Tibial nerve (tissue), 4 donors: ENCODE data around the gene SMYD3. TPM values are rescaled to one million over a fixed set of nuclear protein-coding genes. Genes with fewer than 3 reads are reported as not detected.

Experiments
- DNase-seq, 2 donors: peaks; one replicate each; pipeline ENCODE4 v3.0.0-alpha.2; 2019; ENCODE audit warnings: low spot score in 2 of 2
- H3K27ac ChIP-seq, 4 donors: fragments of 200-600 bp; sonication (generic) in 3 of 4; one replicate each; pipeline ENCODE4 v1.5.1; 2017 to 2019; ENCODE audit warnings: mild to moderate bottlenecking in 1 of 4
- H3K27me3 ChIP-seq, 2 donors: fragments of 200-600 bp; sonication (generic) in 1 of 2; one replicate each; pipeline versions ENCODE4 v1.5.1 to v1.6.0; 2017 to 2019
- H3K36me3 ChIP-seq, 3 donors: fragments of 200-600 bp; sonication (generic); one replicate each; pipeline ENCODE4 v1.5.1; 2018 to 2019
- H3K4me1 ChIP-seq, 4 donors: fragments of 200-600 bp; sonication (generic) in 3 of 4; one replicate each; pipeline ENCODE4 v1.5.1; 2017 to 2019
- H3K4me3 ChIP-seq, 4 donors: fragments of 200-600 bp; sonication (generic) in 3 of 4; one replicate each; pipeline ENCODE4 v1.5.1; 2017 to 2019; ENCODE audit warnings: mild to moderate bottlenecking in 1 of 4, moderate library complexity in 1 of 4
- H3K9me3 ChIP-seq, 4 donors: fragments of 200-600 bp; sonication (generic) in 3 of 4; one replicate each; pipeline ENCODE4 v1.5.1; 2017 to 2019
- CTCF ChIP-seq, 5 experiments: fragments of 200-600 bp in 3 of 5; fragments of 450-650 bp in 2 of 5; sonication (generic) in 3 of 5; IDR thresholded peaks; one replicate each; pipeline ENCODE4 v1.5.1; 2016 to 2019; ENCODE audit warnings: antibody characterized with exemption in 5 of 5, mild to moderate bottlenecking in 3 of 5, moderate library complexity in 2 of 5
- EP300 ChIP-seq, 2 donors: sonication (generic); formaldehyde crosslinking; IDR thresholded peaks; one replicate each; pipeline ENCODE4 v1.6.1; 2017; ENCODE audit warnings: antibody characterized with exemption in 2 of 2, mild to moderate bottlenecking in 1 of 2
- POLR2A ChIP-seq, 2 donors: fragments of 450-650 bp; IDR thresholded peaks; one replicate each; pipeline ENCODE4 v1.6.1; 2017; ENCODE audit warnings: antibody characterized with exemption in 2 of 2, mild to moderate bottlenecking in 2 of 2, moderate library complexity in 2 of 2
- WGBS, 2 donors: methylation state at CpG; one replicate each; pipeline ENCODE4 v1.1.5; 2018; 5-methylcytosine and 5-hydroxymethylcytosine counted together
- total RNA-seq, 4 donors: library from RNA; depleted of rRNA; stranded (reverse); fragments of >200 nt; gene quantifications; one replicate each; pipeline ENCODE4 v1.1.0, GENCODE V29; 2016

The SMYD3 gene
- total RNA-seq, 4 donors from 2014 or later: 22.2 to 30.3 (median 27.0) TPM

- no peak overlapping the region for H3K27ac ChIP-seq
- TF ChIP-seq POLR2A (IDR thresholded peaks at IDR 0.05) (no peak), EP300 (IDR thresholded peaks at IDR 0.05) (no peak)
- DNase-seq: no peak
- H3K4me1 ChIP-seq: no peaks in the 10 kb centered on the region
- no peak overlapping the region for H3K4me3 ChIP-seq
- H3K27me3 ChIP-seq: no peaks in the 10 kb centered on the region
- H3K9me3 ChIP-seq: no peaks in the 10 kb centered on the region
- WGBS, 2 donors: 80 to 86% methylated on average over 5 of the region's 5 CpGs
- H3K36me3 ChIP-seq: peaks cover 0 to 9% (median 0%) of the 10 kb centered on the region in 3 donors
Observed at GRCh38 chr1:245834002-245834401, 673.1 kb downstream of the SMYD3 start.

GRCh38 chr1:245832771-245833527 is 674.1 kb downstream of the SMYD3 start:
- Histone ChIP-seq H3K27ac (no peak overlapping the region), H3K9me3 (no peaks in the 10 kb centered on the region), H3K4me1 (no peaks in the 10 kb centered on the region), H3K27me3 (no peaks in the 10 kb centered on the region), H3K36me3 (peaks cover 0 to 9% (median 0%) of the 10 kb centered on the region in 3 donors), H3K4me3 (no peak overlapping the region)
- DNase-seq: no peak
- TF ChIP-seq EP300 (IDR thresholded peaks at IDR 0.05) (no peak), POLR2A (IDR thresholded peaks at IDR 0.05) (no peak), CTCF (IDR thresholded peaks at IDR 0.05) (no peak)
- 80 to 82% methylated on average over 7 of the region's 7 CpGs for WGBS, 2 donors

GRCh38 chr1:245831518-245831917 is 675.6 kb downstream of the SMYD3 start:
- no peak for DNase-seq

GRCh38 chr1:245829826-245830225 is 677.3 kb downstream of the SMYD3 start:
- peaks cover 0 to 11% (median 0%) of the 10 kb centered on the region in 3 donors for H3K36me3 ChIP-seq
- H3K4me3 ChIP-seq: no peak overlapping the region
- no peaks in the 10 kb centered on the region for H3K27me3 ChIP-seq
- no peak overlapping the region for H3K27ac ChIP-seq
- H3K9me3 ChIP-seq: no peaks in the 10 kb centered on the region
- TF ChIP-seq CTCF (IDR thresholded peaks at IDR 0.05) (no peak), POLR2A (IDR thresholded peaks at IDR 0.05) (no peak), EP300 (IDR thresholded peaks at IDR 0.05) (no peak)
- no peaks in the 10 kb centered on the region for H3K4me1 ChIP-seq
- no peak for DNase-seq

More at GRCh38 chr1:245831518-245831917, 675.6 kb downstream of the SMYD3 start:
- H3K9me3 ChIP-seq: no peaks in the 10 kb centered on the region
- no peak overlapping the region for H3K27ac ChIP-seq
- H3K4me3 ChIP-seq: no peak overlapping the region
- TF ChIP-seq POLR2A (IDR thresholded peaks at IDR 0.05): no peak
- no peak for TF ChIP-seq CTCF (IDR thresholded peaks at IDR 0.05)
- no peak for TF ChIP-seq EP300 (IDR thresholded peaks at IDR 0.05)
- H3K36me3 ChIP-seq: peaks cover 0 to 13% (median 0%) of the 10 kb centered on the region in 3 donors
- H3K4me1 ChIP-seq: no peaks in the 10 kb centered on the region
- WGBS, 2 donors: 55 to 61% methylated on average over 9 of the region's 9 CpGs
- H3K27me3 ChIP-seq: no peaks in the 10 kb centered on the region

GRCh38 chr1:245829194-245829593 is 677.9 kb downstream of the SMYD3 start:
- H3K27ac ChIP-seq: no peak overlapping the region
- H3K36me3 ChIP-seq: peaks cover 0 to 11% (median 0%) of the 10 kb centered on the region in 3 donors
- no peaks in the 10 kb centered on the region for H3K9me3 ChIP-seq
- no peaks in the 10 kb centered on the region for H3K27me3 ChIP-seq
- DNase-seq: no peak
- 88 to 92% methylated on average over 3 of the region's 3 CpGs for WGBS, 2 donors
- H3K4me3 ChIP-seq: no peak overlapping the region
- TF ChIP-seq CTCF (IDR thresholded peaks at IDR 0.05) (no peak), POLR2A (IDR thresholded peaks at IDR 0.05) (no peak), EP300 (IDR thresholded peaks at IDR 0.05) (no peak)
- no peaks in the 10 kb centered on the region for H3K4me1 ChIP-seq
